Heart left ventricle (tissue), 16 donors: Measurements from ENCODE around the gene ZFYVE26. TPM values are rescaled to one million over a fixed set of nuclear protein-coding genes. Genes with fewer than 3 reads are reported as not detected.

Experiments
- ATAC-seq, 4 donors: fragments of 200-7000 bp; cut with Tn5 transposase; one replicate each; pipeline ENCODE4 v1.9.1; 2020 to 2022; ENCODE audit warnings: moderate library complexity in 4 of 4, mild to moderate bottlenecking in 3 of 4, moderate number of reproducible peaks in 1 of 4
- DNase-seq, 5 donors: peaks; one replicate each; pipeline ENCODE4 v3.0.0-alpha.2; 2020
- H3K27ac ChIP-seq, 12 donors: fragments of 200-600 bp; sonication (generic) in 4 of 12; one replicate each; pipeline versions ENCODE4 v1.5.0 to v1.8.0; 2016 to 2022; ENCODE audit warnings: mild to moderate bottlenecking in 2 of 12
- H3K27me3 ChIP-seq, 9 donors: fragments of 200-600 bp; sonication (generic) in 2 of 9; one replicate each; pipeline versions ENCODE4 v1.5.1 to v1.8.0; 2016 to 2022; ENCODE audit warnings: mild to moderate bottlenecking in 3 of 9
- H3K36me3 ChIP-seq, 9 donors: fragments of 200-600 bp; sonication (generic) in 2 of 9; one replicate each; pipeline versions ENCODE4 v1.5.0 to v1.8.0; 2018 to 2022; ENCODE audit warnings: mild to moderate bottlenecking in 2 of 9
- H3K4me1 ChIP-seq, 12 donors: fragments of 200-600 bp; sonication (generic) in 4 of 12; one replicate each; pipeline versions ENCODE4 v1.5.0 to v1.8.0; 2016 to 2022; ENCODE audit warnings: mild to moderate bottlenecking in 3 of 12
- H3K4me3 ChIP-seq, 12 donors: fragments of 200-600 bp; sonication (generic) in 4 of 12; one replicate each; pipeline versions ENCODE4 v1.5.0 to v1.8.0; 2017 to 2022; ENCODE audit warnings: mild to moderate bottlenecking in 9 of 12, moderate library complexity in 4 of 12
- H3K9me3 ChIP-seq, 12 donors: fragments of 200-600 bp; sonication (generic) in 4 of 12; one replicate each; pipeline versions ENCODE4 v1.5.0 to v1.8.0; 2016 to 2022; ENCODE audit warnings: mild to moderate bottlenecking in 1 of 12
- CTCF ChIP-seq, 12 donors: fragments of 200-600 bp; sonication (generic) in 4 of 12; IDR thresholded peaks; one replicate each; pipeline versions ENCODE4 v1.5.0 to v1.8.0; 2018 to 2022; ENCODE audit warnings: antibody characterized with exemption in 12 of 12, mild to moderate bottlenecking in 5 of 12
- POLR2A ChIP-seq, 2 donors: fragments of 450-650 bp; IDR thresholded peaks; one replicate each; pipeline ENCODE4 v1.6.1; 2017; ENCODE audit warnings: antibody characterized with exemption in 2 of 2, mild to moderate bottlenecking in 2 of 2, moderate library complexity in 2 of 2
- WGBS, 4 donors: extraction: QIAGEN DNeasy Blood & Tissue Kit in 2 of 4; methylation state at CpG; one replicate each; pipeline versions ENCODE4 v1.1.5 to v1.1.7; 2013 to 2018; 5-methylcytosine and 5-hydroxymethylcytosine counted together
- intact Hi-C, 10 donors: fragments of 100-400 bp; cut with DNase I; formaldehyde crosslinking; loops; one replicate each; pipeline versions ENCODE4 v1.11.1 to v1.14.2; 2022
- polyA plus RNA-seq, 2 donors: library from polyadenylated mRNA; stranded (reverse); fragments of 200-250 nt; gene quantifications; one replicate each; pipeline ENCODE4 v1.2.3, GENCODE V29; 2013
- total RNA-seq, 9 donors: library from RNA; depleted of rRNA in 2 of 9; stranded (reverse); fragments of >200 nt in 2 of 9; fragmentation: NEBNext Ultra II Directional in 3 of 9; extraction: Animal tissue kit (Norgen Biotek cat#: 25700) in 3 of 9; gene quantifications; one replicate each; pipeline versions ENCODE4 v1.1.0 to v1.2.4, GENCODE V29; 2016 to 2023
- donor health status: ischemic (EF 13 %, LVEDD 7.1; RV severe dilation, severe dysfunction).
- donor health status: healthy with polysubstance abuse.
- donor health status: DM: no; HTN: yes; CAD: no.
- donor health status: DM: no; HTN: no; CAD: no.
- donor health status: ischemic (EF 25% LVEDD 6.9; RV normal size, moderate dysfunction).
- donor health status: ischemic (EF 25% LVEDD 5.7; RV mildly dilated, moderate dysfunction).
- donor health status: healthy.
- donor health status: DM: yes; HTN: yes; CAD: no.
- donor health status: ischemic (EF 35%, LVEDD 5.7; RV mildly dilated, moderate dysfunction).
- donor health status: nonischemic (EF 11% LVEDD 7.7; RV severe dilation, severe dysfunction).
- donor health status: DM: yes; HTN: yes; CAD: no.
- donor health status: PGD.
- donor health status: ischemic (EF 29% LVEDD 5.4; RV normal size, mild dysfunction).
- donor health status: nonischemic (EF 23%, LVEDD 6.1; RV moderate dilation, normal function).

The ZFYVE26 gene
- total and polyA plus RNA-seq, 11 donors = 5.1 to 24.1 (median 18.2) TPM

GRCh38 chr14:67814821-67815220 lies 1.6 kb downstream of the ZFYVE26 start:
- peak overlapping the region in 2 of 12 donors; percentile 79 to 82 for H3K4me3 ChIP-seq
- intact Hi-C loops = no loop called here
- peaks cover 0 to 49% (median 42%) of the 10 kb centered on the region in 9 donors for H3K36me3 ChIP-seq
- peaks cover 0 to 44% (median 12%) of the 10 kb centered on the region in 12 donors for H3K4me1 ChIP-seq
- no peak for ATAC-seq
- no peaks in the 10 kb centered on the region for H3K27me3 ChIP-seq
- 71 to 81% (median 75%) methylated on average over 2 of the region's 2 CpGs for WGBS, 4 donors
- no peak for DNase-seq
- TF ChIP-seq CTCF (IDR thresholded peaks at IDR 0.05) = no peak
- TF ChIP-seq POLR2A (IDR thresholded peaks at IDR 0.05) = no peak
- no peak overlapping the region for H3K27ac ChIP-seq
- no peaks in the 10 kb centered on the region for H3K9me3 ChIP-seq

GRCh38 chr14:67806246-67806645 lies 10.1 kb downstream of the ZFYVE26 start:
- Histone ChIP-seq H3K4me1 (no peaks in the 10 kb centered on the region), H3K4me3 (no peak overlapping the region), H3K9me3 (no peaks in the 10 kb centered on the region), H3K36me3 (peaks cover 0 to 100% (median 100%) of the 10 kb centered on the region in 9 donors), H3K27me3 (no peaks in the 10 kb centered on the region), H3K27ac (no peak overlapping the region)
- 64 to 79% (median 75%) methylated on average over 3 of the region's 3 CpGs for WGBS, 4 donors
- TF ChIP-seq POLR2A (IDR thresholded peaks at IDR 0.05) = no peak
- no peak for TF ChIP-seq CTCF (IDR thresholded peaks at IDR 0.05)
- DNase-seq (no peak), ATAC-seq (no peak)
- intact Hi-C loops = no loop called here

GRCh38 chr14:67800743-67801142 lies 15.6 kb downstream of the ZFYVE26 start:
- H3K4me3 ChIP-seq = no peak overlapping the region
- DNase-seq = no peak
- no peaks in the 10 kb centered on the region for H3K27me3 ChIP-seq
- WGBS, 4 donors = 96 to 98% (median 97%) methylated on average over 4 of the region's 4 CpGs
- ATAC-seq = no peak
- no peaks in the 10 kb centered on the region for H3K4me1 ChIP-seq
- no peaks in the 10 kb centered on the region for H3K9me3 ChIP-seq
- H3K27ac ChIP-seq = no peak overlapping the region
- TF ChIP-seq POLR2A (IDR thresholded peaks at IDR 0.05) = no peak
- no peak for TF ChIP-seq CTCF (IDR thresholded peaks at IDR 0.05)
- peaks cover 0 to 100% (median 100%) of the 10 kb centered on the region in 9 donors for H3K36me3 ChIP-seq
- intact Hi-C loops = no loop called here

GRCh38 chr14:67798731-67799130 lies 17.7 kb downstream of the ZFYVE26 start:
- 86 to 96% (median 89%) methylated on average over 20 of the region's 20 CpGs for WGBS, 4 donors
- H3K36me3 ChIP-seq = peaks cover 0 to 100% (median 100%) of the 10 kb centered on the region in 9 donors
- no peak for DNase-seq

More at GRCh38 chr14:67798731-67799130, 17.7 kb downstream of the ZFYVE26 start:
- H3K27me3 ChIP-seq = no peaks in the 10 kb centered on the region
- no peak overlapping the region for H3K27ac ChIP-seq
- no peak for TF ChIP-seq POLR2A (IDR thresholded peaks at IDR 0.05)
- no peak for TF ChIP-seq CTCF (IDR thresholded peaks at IDR 0.05)
- H3K9me3 ChIP-seq = no peaks in the 10 kb centered on the region
- no peak for ATAC-seq
- H3K4me1 ChIP-seq = no peaks in the 10 kb centered on the region
- intact Hi-C loops = no loop called here
- no peak overlapping the region for H3K4me3 ChIP-seq
